A549 (cell line): ENCODE measurements around the gene ZNF740.

Experiments used
- CHD4 ChIP-seq: fragments of 200-600 bp; sonication (generic); IDR thresholded peaks from 2 replicates; pipeline ENCODE4 v1.6.1; 2016; ENCODE audit warnings: antibody characterized with exemption, mild to moderate bottlenecking, borderline replicate concordance
- CTCF ChIP-seq: fragments of >200 bp; sonication (Bioruptor Twin); formaldehyde crosslinking; IDR thresholded peaks from 3 replicates; pipeline ENCODE4 v1.5.1; 2016
- EP300 ChIP-seq, 2 experiments: fragments of >200 bp; sonication (Bioruptor Twin); formaldehyde crosslinking; IDR thresholded peaks; 2 replicates in 1 of 2; 3 replicates in 1 of 2; pipeline ENCODE4 v1.6.1; 2016 to 2017
- HEYL ChIP-seq: fragments of 250-450 bp; sonication (Bioruptor Pico); IDR thresholded peaks from 2 replicates; pipeline ENCODE4 v1.8.0; 2021; ENCODE audit warnings: mild to moderate bottlenecking, moderate library complexity
- MAFK ChIP-seq: fragments of 450-650 bp; IDR thresholded peaks from 2 replicates; pipeline ENCODE4 v1.6.1; 2014; ENCODE audit not compliant: partially characterized antibody
- MAZ ChIP-seq: fragments of 150-350 bp; IDR thresholded peaks from 2 replicates; pipeline ENCODE4 v1.6.1; 2014; ENCODE audit warnings: antibody characterized with exemption, low read depth, low read length, borderline replicate concordance
- NFE2L2 ChIP-seq: fragments of 150-350 bp; conservative IDR thresholded peaks from 2 replicates; pipeline ENCODE4 v1.6.1; 2014; ENCODE audit warnings: low read length
- PHF8 ChIP-seq: fragments of 200-600 bp; sonication (generic); IDR thresholded peaks from 2 replicates; pipeline ENCODE4 v1.6.1; 2016; ENCODE audit warnings: low read depth, mild to moderate bottlenecking, antibody characterized with exemption, moderate library complexity, borderline replicate concordance
- POLR2A ChIP-seq: IDR thresholded peaks from 2 replicates; pipeline ENCODE4 v1.6.1; 2012; ENCODE audit warnings: mild to moderate bottlenecking, low read length
- RAD21 ChIP-seq, 2 experiments: fragments of >200 bp in 1 of 2; sonication (Bioruptor Twin) in 1 of 2; formaldehyde crosslinking in 1 of 2; IDR thresholded peaks in 1 of 2; conservative IDR thresholded peaks in 1 of 2; 2 replicates in 1 of 2; 3 replicates in 1 of 2; pipeline ENCODE4 v1.6.1; 2012 to 2018; ENCODE audit warnings: inconsistent platforms in 1 of 2
- TF ChIP-seq, protein P1 (sequence below): IDR thresholded peaks from 2 replicates; pipeline ENCODE4 v1.6.1; 2012
- TF ChIP-seq, protein P2 (sequence below): fragments of 250-450 bp; sonication (Bioruptor Pico); IDR thresholded peaks from 2 replicates; pipeline ENCODE4 v1.5.0; 2021; ENCODE audit warnings: mild to moderate bottlenecking, moderate library complexity, borderline replicate concordance
- TF ChIP-seq, protein P3 (sequence below): fragments of 150-350 bp; IDR thresholded peaks from 2 replicates; pipeline ENCODE4 v1.6.1; 2014; ENCODE audit warnings: low read depth, mild to moderate bottlenecking, low read length

GRCh38 chr12:53170876-53171724 lies 9.4 kb upstream of the ZNF740 start:
- TF ChIP-seq, protein P1, sequence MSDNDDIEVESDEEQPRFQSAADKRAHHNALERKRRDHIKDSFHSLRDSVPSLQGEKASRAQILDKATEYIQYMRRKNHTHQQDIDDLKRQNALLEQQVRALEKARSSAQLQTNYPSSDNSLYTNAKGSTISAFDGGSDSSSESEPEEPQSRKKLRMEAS: no peak
- TF ChIP-seq CTCF: no peak
- TF ChIP-seq NFE2L2: no peak
- TF ChIP-seq, protein P2, sequence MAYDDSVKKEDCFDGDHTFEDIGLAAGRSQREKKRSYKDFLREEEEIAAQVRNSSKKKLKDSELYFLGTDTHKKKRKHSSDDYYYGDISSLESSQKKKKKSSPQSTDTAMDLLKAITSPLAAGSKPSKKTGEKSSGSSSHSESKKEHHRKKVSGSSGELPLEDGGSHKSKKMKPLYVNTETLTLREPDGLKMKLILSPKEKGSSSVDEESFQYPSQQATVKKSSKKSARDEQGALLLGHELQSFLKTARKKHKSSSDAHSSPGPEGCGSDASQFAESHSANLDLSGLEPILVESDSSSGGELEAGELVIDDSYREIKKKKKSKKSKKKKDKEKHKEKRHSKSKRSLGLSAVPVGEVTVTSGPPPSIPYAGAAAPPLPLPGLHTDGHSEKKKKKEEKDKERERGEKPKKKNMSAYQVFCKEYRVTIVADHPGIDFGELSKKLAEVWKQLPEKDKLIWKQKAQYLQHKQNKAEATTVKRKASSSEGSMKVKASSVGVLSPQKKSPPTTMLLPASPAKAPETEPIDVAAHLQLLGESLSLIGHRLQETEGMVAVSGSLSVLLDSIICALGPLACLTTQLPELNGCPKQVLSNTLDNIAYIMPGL (CRISPR knock-in tag): no peak
- TF ChIP-seq MAFK: no peak
- no peak for TF ChIP-seq POLR2A
- no peak for TF ChIP-seq HEYL
- TF ChIP-seq EP300 (IDR thresholded peaks at IDR 0.05): no peak
- no peak for TF ChIP-seq PHF8
- no peak for TF ChIP-seq RAD21 (conservative IDR thresholded peaks at IDR 0.05 in 1 of 2, IDR thresholded peaks at IDR 0.05 in 1 of 2)
- TF ChIP-seq, protein P3, sequence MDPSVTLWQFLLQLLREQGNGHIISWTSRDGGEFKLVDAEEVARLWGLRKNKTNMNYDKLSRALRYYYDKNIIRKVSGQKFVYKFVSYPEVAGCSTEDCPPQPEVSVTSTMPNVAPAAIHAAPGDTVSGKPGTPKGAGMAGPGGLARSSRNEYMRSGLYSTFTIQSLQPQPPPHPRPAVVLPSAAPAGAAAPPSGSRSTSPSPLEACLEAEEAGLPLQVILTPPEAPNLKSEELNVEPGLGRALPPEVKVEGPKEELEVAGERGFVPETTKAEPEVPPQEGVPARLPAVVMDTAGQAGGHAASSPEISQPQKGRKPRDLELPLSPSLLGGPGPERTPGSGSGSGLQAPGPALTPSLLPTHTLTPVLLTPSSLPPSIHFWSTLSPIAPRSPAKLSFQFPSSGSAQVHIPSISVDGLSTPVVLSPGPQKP: no peak
- TF ChIP-seq MAZ: no peak
- TF ChIP-seq CHD4: no peak
